Heart right ventricle (tissue), 16 donors: Measurements from ENCODE around the gene TMTC2. TPM values are rescaled to one million over a fixed set of nuclear protein-coding genes. Genes with fewer than 3 reads are reported as not detected.

ENCODE experiments used
- ATAC-seq, 8 donors: fragments of 200-7000 bp; cut with Tn5 transposase; one replicate each; pipeline ENCODE4 v1.9.1; 2020; ENCODE audit warnings: mild to moderate bottlenecking in 8 of 8, moderate library complexity in 8 of 8, moderate number of reproducible peaks in 1 of 8
- DNase-seq, 2 donors: peaks; one replicate each; pipeline ENCODE4 v3.0.0-alpha.2; 2020
- H3K27ac ChIP-seq, 10 donors: fragments of 200-600 bp; sonication (generic) in 2 of 10; one replicate each; pipeline versions ENCODE4 v1.5.0 to v1.8.0; 2020 to 2022; ENCODE audit warnings: mild to moderate bottlenecking in 3 of 10
- H3K27me3 ChIP-seq, 7 donors: fragments of 200-600 bp; one replicate each; pipeline ENCODE4 v1.8.0; 2021 to 2022; ENCODE audit warnings: mild to moderate bottlenecking in 2 of 7
- H3K36me3 ChIP-seq, 9 donors: fragments of 200-600 bp; sonication (generic) in 1 of 9; one replicate each; pipeline versions ENCODE4 v1.5.0 to v1.8.0; 2020 to 2022; ENCODE audit warnings: mild to moderate bottlenecking in 2 of 9
- H3K4me1 ChIP-seq, 9 donors: fragments of 200-600 bp; sonication (generic) in 1 of 9; one replicate each; pipeline versions ENCODE4 v1.5.0 to v1.8.0; 2020 to 2022; ENCODE audit warnings: mild to moderate bottlenecking in 4 of 9
- H3K4me3 ChIP-seq, 10 donors: fragments of 200-600 bp; sonication (generic) in 2 of 10; one replicate each; pipeline versions ENCODE4 v1.5.0 to v1.8.0; 2020 to 2022; ENCODE audit warnings: mild to moderate bottlenecking in 7 of 10, moderate library complexity in 2 of 10
- H3K9me3 ChIP-seq, 11 donors: fragments of 200-600 bp in 10 of 11; sonication (generic) in 2 of 11; one replicate each; pipeline versions ENCODE4 v1.5.0 to v1.8.0; 2013 to 2022; ENCODE audit warnings: mild to moderate bottlenecking in 2 of 11, control low read depth in 1 of 11, moderate library complexity in 1 of 11
- WGBS, 2 donors: extraction: QIAGEN DNeasy Blood & Tissue Kit; methylation state at CpG; one replicate each; pipeline ENCODE4 v1.1.7; 2013; ENCODE audit warnings: inconsistent platforms in 1 of 2; 5-methylcytosine and 5-hydroxymethylcytosine counted together
- intact Hi-C, 10 donors: fragments of 100-400 bp; cut with DNase I; formaldehyde crosslinking; loops; one replicate each; pipeline versions ENCODE4 v1.11.1 to v1.14.2; 2022
- polyA plus RNA-seq, 2 donors: library from polyadenylated mRNA; stranded (reverse); fragments of 200-250 nt; gene quantifications; one replicate each; pipeline ENCODE4 v1.2.3, GENCODE V29; 2013
- total RNA-seq, 10 donors: library from RNA; stranded (reverse); fragmentation: NEBNext Ultra II Directional in 3 of 10; extraction: Animal tissue kit (Norgen Biotek cat#: 25700) in 3 of 10; gene quantifications; one replicate each; pipeline versions ENCODE4 v1.2.1 to v1.2.4, GENCODE V29; 2021 to 2023
- TF ChIP-seq, protein P1 (sequence below), 9 donors: fragments of 200-600 bp; sonication (generic) in 2 of 9; IDR thresholded peaks; one replicate each; pipeline versions ENCODE4 v1.5.0 to v1.8.0; 2021 to 2022; ENCODE audit warnings: antibody characterized with exemption in 9 of 9, mild to moderate bottlenecking in 5 of 9, moderate library complexity in 1 of 9
- donor health status: Arrhythmogenic right ventricular cardiomyopathy.
- donor health status: ischemic (EF 13 %, LVEDD 7.1; RV severe dilation, severe dysfunction).
- donor health status: healthy with polysubstance abuse.
- donor health status: DM: no; HTN: yes; CAD: no.
- donor health status: DM: no; HTN: no; CAD: no.
- donor health status: ischemic (EF 25% LVEDD 6.9; RV normal size, moderate dysfunction).
- donor health status: ischemic (EF 25% LVEDD 5.7; RV mildly dilated, moderate dysfunction).
- donor health status: healthy.
- donor health status: DM: yes; HTN: yes; CAD: no.
- donor health status: Ischemic cardiomyopathy.
- donor health status: ischemic (EF 35%, LVEDD 5.7; RV mildly dilated, moderate dysfunction).
- donor health status: nonischemic (EF 11% LVEDD 7.7; RV severe dilation, severe dysfunction).
- donor health status: DM: yes; HTN: yes; CAD: no.
- donor health status: PGD.
- donor health status: ischemic (EF 29% LVEDD 5.4; RV normal size, mild dysfunction).
- donor health status: nonischemic (EF 23%, LVEDD 6.1; RV moderate dilation, normal function).

Gene TMTC2
- total and polyA plus RNA-seq, 12 donors: 1.6 to 4.4 (median 2.6) TPM

DNA sequence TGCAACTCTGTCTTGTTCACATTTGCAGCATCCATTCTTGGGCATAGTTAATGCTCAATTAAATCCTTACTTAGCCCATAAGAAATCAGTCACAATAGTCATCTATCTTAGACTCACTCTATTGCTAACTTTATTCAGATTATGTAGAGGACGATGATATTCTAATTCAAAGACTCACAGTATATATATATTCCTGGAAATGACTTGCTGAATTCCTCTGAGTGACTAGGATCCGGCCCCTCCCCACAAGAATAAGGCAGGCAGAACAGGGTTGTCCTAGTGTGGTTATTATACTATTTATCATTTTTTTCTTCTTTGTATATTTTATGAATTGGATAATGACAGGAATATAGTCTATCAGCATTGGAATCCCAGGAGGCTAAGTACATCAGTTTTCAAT lies 275.1 kb downstream of the TMTC2 start:
- no peak overlapping the region for H3K27ac ChIP-seq
- DNase-seq (no peak), ATAC-seq (no peak)
- no peaks in the 10 kb centered on the region for H3K27me3 ChIP-seq
- H3K4me1 ChIP-seq: peaks cover 0 to 9% (median 0%) of the 10 kb centered on the region in 9 donors
- peaks cover 0 to 3% (median 0%) of the 10 kb centered on the region in 11 donors for H3K9me3 ChIP-seq
- intact Hi-C loops: no loop called here
- TF ChIP-seq, protein P1, sequence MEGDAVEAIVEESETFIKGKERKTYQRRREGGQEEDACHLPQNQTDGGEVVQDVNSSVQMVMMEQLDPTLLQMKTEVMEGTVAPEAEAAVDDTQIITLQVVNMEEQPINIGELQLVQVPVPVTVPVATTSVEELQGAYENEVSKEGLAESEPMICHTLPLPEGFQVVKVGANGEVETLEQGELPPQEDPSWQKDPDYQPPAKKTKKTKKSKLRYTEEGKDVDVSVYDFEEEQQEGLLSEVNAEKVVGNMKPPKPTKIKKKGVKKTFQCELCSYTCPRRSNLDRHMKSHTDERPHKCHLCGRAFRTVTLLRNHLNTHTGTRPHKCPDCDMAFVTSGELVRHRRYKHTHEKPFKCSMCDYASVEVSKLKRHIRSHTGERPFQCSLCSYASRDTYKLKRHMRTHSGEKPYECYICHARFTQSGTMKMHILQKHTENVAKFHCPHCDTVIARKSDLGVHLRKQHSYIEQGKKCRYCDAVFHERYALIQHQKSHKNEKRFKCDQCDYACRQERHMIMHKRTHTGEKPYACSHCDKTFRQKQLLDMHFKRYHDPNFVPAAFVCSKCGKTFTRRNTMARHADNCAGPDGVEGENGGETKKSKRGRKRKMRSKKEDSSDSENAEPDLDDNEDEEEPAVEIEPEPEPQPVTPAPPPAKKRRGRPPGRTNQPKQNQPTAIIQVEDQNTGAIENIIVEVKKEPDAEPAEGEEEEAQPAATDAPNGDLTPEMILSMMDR (IDR thresholded peaks at IDR 0.05): no peak
- no peak overlapping the region for H3K4me3 ChIP-seq
- H3K36me3 ChIP-seq: no peaks in the 10 kb centered on the region
- 95 to 98% methylated on average over 2 of the region's 2 CpGs for WGBS, 2 donors

DNA sequence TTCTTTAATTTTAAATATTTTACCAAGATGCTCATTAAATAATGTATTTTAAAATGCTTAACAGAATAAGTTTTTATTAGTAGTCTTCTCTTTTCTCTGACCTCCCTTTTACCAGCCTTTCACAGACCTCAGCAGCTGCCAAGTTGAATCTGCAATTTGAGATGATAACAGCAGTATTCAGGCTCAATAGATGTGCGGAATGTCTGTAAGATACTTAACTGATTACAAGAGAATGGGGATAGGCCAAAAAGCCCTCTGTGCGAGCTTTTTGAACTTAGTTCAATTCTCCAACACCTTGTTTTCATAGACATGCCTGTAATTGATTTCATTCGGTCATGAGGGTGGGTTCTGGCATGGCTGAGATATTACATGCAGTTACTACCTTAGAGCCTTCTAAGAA lies 277.2 kb downstream of the TMTC2 start:
- no peak for DNase-seq
- TF ChIP-seq, protein P1 (IDR thresholded peaks at IDR 0.05): no peak
- Histone ChIP-seq H3K4me3 (no peak overlapping the region), H3K9me3 (peaks cover 0 to 3% (median 0%) of the 10 kb centered on the region in 11 donors), H3K27ac (no peak overlapping the region), H3K36me3 (no peaks in the 10 kb centered on the region), H3K27me3 (no peaks in the 10 kb centered on the region), H3K4me1 (peaks cover 0 to 15% (median 0%) of the 10 kb centered on the region in 9 donors)
- intact Hi-C loops: no loop called here
- ATAC-seq: no peak
- WGBS, 2 donors: 65 to 78% methylated on average over 3 of the region's 3 CpGs

DNA sequence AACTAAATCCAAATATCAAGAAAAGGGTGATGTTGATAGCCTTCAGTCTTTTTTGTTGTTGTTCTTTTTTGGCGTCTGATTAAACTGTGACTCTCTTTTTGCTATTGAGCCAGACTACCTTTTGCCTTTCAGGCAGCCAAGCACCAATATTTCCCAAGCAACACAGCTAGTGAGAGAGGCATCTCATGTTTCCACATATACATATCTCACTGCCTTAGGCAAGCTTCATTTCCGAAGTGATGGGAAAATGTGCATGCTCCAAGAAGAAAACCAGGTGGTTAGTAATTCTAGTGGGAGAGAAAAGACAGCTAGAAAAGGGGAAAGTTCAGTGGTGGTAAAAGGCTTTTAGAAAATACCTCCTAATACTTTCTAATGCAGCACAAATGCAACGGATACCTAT lies 277.7 kb downstream of the TMTC2 start:
- ATAC-seq (no peak), DNase-seq (no peak)
- H3K4me3 ChIP-seq: no peak overlapping the region
- H3K27ac ChIP-seq: no peak overlapping the region
- H3K27me3 ChIP-seq: no peaks in the 10 kb centered on the region
- H3K36me3 ChIP-seq: no peaks in the 10 kb centered on the region
- 73 to 79% methylated on average over 3 of the region's 3 CpGs for WGBS, 2 donors
- peaks cover 0 to 15% (median 0%) of the 10 kb centered on the region in 9 donors for H3K4me1 ChIP-seq
- intact Hi-C loops: no loop called here
- TF ChIP-seq, protein P1 (IDR thresholded peaks at IDR 0.05): no peak
- peaks cover 0 to 3% (median 0%) of the 10 kb centered on the region in 11 donors for H3K9me3 ChIP-seq

DNA sequence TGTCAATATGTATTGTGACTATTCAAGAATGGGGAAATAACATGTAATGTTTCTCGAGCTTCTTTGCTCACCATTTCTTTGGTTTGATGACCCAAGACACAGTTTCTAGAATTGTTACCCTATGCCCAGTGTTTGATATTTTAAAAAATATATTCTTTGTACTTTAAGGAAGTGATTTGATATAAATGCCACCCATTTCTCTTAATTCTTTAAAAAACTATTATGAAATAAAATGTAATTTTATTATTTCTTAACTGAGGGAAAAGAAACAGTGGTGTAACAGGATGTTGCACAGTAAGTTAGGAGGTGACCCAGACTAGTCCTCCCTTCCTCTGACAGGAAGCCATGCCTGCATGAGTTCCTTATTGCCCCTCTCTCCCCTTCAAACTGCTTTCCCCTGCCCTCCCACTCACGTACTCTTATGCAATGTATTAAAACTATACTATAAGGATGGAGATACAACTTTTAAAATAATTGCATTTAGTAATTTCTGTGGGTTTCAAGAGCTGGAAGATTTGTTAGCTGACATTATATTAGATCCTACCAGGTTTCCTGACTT lies 279.4 kb downstream of the TMTC2 start:
- Histone ChIP-seq H3K4me1 (peaks cover 0 to 15% (median 0%) of the 10 kb centered on the region in 9 donors), H3K27me3 (no peaks in the 10 kb centered on the region), H3K36me3 (no peaks in the 10 kb centered on the region), H3K4me3 (no peak overlapping the region), H3K27ac (peak overlapping the region in 1 of 10 donors; percentile 22), H3K9me3 (no peaks in the 10 kb centered on the region)
- WGBS, 2 donors: 63 to 75% methylated on average over 2 of the region's 2 CpGs
- TF ChIP-seq, protein P1 (IDR thresholded peaks at IDR 0.05): no peak
- intact Hi-C loops: no loop called here
- no peak for ATAC-seq
- DNase-seq: no peak
